Bone marrow (tissue), 2 donors: ENCODE results near the gene TESK1.
"Not testable (repeated sequence)": the region's sequence is repeated elsewhere in the genome, so short reads cannot be mapped to it uniquely, and the experiment has no call there.

Experiments used
- DNase-seq, 2 donors: peaks; one replicate each; lab custom pipeline; 2025; lab: John Stamatoyannopoulos, UW

Gene TESK1

DNA sequence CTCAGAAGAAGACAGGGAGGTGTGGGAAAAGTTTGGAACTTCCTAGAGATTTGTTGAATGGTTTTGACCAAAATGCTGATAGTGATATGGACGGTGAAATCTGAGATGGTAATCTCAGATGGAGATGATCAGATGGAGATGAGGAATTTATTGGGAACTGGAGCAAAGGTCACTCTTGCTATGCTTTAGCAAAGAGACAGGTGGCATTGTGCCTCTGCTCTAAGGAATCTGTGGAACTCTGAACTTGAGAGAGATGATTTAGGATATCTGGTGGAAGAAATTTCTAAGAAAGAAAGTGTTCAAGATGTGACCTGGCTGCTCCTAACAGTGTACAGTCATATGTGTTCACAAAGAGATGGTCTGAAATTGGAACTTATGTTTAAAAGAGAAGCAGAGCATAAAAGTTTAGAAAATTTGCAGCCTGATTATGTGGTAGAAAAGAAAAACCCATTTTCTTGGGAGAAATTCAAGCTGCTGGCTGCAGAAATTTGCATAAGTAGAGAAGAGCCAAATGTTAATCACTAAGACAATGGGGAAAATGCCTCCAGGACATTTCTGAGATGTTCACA lies 25.3 kb upstream of the TESK1 start:
- not testable (repeated sequence) for DNase-seq

GRCh38 chr9:35583521-35583920 lies 21.5 kb upstream of the TESK1 start:
- not testable (repeated sequence) for DNase-seq

GRCh38 chr9:35584681-35585080 lies 20.4 kb upstream of the TESK1 start:
- not testable (repeated sequence) for DNase-seq

DNA sequence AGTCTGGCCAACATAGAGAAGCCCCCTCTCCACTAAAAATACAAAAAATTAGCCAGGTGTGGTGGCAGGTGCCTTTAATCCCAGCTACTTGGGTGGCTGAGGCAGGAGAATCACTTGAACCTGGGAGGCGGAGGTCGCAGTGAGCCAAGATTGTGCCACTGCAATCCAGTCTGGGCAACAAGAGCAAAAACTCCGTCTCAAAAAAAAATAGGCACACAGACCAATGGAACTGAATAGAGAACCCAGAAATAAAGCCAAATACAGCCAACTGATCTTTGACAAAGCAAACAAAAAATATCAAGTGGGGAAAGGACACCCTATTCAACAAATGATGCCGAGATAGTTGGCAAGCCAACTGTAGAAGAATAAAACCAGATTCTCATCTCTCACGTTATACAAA lies 16.6 kb upstream of the TESK1 start:
- DNase-seq = not testable (repeated sequence)

- DNase-seq = no peak
These were observed 11.5 kb upstream of the TESK1 start for GRCh38 chr9:35593581-35593980.

DNA sequence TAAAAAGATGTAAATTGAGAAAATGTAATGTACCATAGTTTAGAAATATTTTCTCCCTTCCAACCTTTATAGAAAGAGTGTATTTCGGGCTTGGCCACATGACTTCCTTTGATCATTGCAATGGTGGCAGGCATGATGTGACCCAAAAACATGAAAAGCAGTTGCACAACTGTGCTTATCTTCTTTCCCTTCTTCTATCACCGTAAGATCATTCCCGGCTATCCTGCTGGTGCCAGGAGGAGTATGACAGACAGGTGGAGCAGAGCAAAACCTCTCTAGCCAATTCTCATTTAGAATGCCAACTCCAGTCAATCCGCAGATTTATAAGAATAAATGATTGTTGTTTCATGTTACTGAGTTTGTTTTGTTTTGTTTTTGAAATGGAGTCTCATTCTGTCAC lies 10.6 kb upstream of the TESK1 start:
- no peak for DNase-seq

DNA sequence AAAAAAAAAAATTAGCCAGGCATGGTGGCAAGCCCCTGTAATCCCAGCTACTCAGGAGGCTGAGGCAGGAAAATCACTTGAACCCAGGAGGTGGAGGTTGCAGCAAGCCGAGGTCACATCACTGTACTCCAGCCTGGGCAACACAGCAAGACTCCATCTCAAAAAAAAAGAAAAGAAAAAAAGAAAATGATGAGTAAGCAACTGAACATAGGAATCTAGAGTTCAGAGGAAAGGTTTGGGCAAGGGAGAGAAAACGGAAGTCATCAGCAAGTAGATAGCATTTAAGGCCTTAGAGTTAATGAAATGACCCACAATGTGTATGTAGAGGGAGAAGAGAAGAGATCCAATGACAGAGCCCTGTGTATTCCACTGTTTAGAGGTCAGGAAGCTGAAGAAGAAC lies 8.2 kb upstream of the TESK1 start:
- DNase-seq = not testable (repeated sequence)

GRCh38 chr9:35598866-35599590 lies 6.0 kb upstream of the TESK1 start:
- no peak for DNase-seq

DNA sequence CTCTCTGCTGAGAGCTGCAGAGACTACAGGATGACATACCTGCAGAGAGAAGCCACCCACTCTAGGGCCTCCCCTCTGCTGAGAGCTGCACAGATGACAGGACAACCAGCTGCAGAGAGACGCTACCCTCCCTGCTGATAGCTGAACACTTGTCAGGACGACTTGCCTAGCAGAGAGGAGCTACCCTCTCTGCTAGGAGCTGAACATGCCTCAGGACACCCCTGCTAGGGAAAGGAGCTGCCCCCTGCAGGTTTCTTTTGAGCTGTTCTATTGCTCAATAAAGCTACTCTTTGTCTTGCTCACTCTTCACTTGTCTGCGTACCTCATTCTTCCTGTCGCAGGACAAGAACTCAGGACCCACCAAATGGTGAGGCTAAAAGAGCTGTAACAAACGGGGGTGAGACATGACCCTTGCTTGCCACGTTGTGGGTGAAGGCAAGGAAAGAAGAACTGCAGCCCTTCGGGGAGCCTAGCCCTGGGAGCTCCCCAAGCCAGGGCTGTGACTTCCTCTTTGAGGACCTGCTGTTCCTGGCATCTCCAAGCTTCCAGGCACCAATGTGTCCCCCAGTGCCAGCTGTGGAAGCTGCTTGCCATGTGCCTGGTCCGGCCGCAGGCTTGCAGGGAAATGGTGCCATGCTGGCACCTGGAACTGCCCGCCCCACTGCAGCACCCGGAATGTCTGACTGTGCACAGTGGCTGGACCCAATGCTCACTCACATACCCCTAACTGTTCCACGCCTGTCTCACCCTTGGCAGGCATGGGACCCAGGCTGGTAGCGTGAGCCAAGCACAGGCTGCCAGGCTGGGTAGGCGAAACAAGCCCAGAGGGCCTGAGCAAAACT lies 5.1 kb upstream of the TESK1 start:
- DNase-seq = no peak

DNA sequence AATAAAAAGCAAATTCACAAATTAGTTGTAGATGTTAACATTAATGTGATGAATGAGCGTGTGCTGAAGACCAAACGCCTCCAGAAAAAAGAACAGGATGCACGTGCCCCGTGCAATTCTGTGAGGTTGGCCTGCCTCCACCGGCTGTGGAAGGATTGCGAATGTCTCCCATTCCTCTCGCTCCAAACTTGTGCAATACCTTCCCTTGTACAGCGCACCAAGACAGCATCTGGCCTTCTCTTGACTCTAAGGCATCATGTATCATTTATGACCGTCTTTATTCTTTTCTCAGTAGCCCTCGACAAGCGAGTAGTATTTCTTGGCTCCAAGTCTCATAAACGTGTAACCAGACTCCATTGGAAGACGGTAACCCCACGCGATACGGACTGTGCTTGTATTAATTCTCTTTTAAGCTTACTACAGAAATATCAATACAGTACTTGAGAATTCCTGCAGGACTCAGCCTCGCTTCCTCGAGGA lies 1.5 kb upstream of the TESK1 start:
- no peak for DNase-seq

- DNase-seq = peak; percentile 91 to 99
These were observed 980 bp upstream of the TESK1 start for GRCh38 chr9:35603986-35604577.

- no peak for DNase-seq
These were observed 482 bp downstream of the TESK1 start for GRCh38 chr9:35605351-35606137.

GRCh38 chr9:35606138-35606504 lies 1.1 kb downstream of the TESK1 start:
- no peak for DNase-seq

GRCh38 chr9:35606726-35607125 lies 1.7 kb downstream of the TESK1 start:
- no peak for DNase-seq

DNA sequence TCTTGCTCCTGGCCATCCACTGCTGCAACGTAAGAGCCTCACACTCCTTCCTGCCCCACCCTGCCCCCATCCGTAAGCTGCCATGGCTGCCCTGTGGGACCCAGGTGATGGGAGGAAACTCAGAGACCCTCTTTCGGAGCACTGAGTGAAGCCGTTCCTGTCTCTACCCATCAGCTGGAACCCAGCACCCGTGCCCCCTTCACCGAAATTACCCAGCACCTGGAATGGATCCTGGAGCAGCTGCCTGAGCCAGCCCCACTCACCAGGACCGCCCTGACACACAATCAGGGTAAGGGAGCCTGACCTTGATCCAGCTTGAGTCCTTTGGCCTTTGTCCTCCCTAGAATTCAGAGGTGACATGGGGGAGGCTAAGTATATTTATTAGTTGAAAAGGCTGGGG lies 3.2 kb downstream of the TESK1 start:
- no peak for DNase-seq

- DNase-seq = no peak
These were observed 4.1 kb downstream of the TESK1 start for GRCh38 chr9:35609001-35609819.

DNA sequence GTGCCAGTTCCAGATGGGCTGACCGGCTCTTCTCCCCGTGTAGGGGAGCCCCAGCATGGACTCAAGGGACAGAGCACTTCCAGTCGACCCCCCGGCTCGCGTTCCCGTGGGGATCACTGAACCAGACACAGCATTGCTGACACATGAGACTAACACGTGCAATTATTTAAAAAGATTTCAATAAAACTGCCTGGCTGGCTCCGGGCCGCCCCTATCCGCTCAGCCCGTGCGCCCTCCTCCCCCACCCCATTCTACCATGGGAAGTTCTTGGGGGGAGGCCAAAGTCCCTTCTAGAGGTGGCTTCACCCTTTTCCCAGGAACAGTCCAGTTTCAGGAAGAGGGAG lies 4.7 kb downstream of the TESK1 start:
- DNase-seq = no peak

DNA sequence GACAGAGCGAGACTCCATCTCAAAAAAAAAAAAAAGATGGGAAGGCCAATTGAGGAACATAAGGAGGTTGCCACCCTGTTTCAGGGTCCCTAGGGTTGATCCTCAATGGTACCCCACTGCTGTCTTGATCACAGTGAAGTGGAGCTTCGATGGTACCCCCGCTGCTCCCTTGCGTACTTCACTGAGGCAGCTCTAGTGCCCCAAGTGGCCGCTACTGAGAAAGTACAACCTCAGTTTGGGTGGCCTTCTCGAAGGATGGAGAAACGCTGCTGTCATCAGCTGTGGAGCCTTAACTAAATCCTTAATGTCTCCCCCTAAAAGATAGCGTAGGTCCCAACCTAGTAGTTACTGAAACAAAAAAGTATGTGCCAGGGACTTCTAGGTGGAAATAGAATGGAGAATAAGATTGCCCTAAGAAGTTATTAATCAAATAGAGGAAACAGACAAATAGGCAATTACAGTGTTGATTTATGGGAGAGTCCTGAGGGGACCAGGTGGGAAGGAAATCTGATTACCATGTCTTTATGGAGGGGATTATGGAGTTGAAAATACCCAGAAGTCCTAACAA lies 6.3 kb downstream of the TESK1 start:
- DNase-seq = peak in 1 of 2 donors; percentile 38

- DNase-seq = not testable (repeated sequence)
These were observed 7.0 kb downstream of the TESK1 start for GRCh38 chr9:35612066-35612465.

DNA sequence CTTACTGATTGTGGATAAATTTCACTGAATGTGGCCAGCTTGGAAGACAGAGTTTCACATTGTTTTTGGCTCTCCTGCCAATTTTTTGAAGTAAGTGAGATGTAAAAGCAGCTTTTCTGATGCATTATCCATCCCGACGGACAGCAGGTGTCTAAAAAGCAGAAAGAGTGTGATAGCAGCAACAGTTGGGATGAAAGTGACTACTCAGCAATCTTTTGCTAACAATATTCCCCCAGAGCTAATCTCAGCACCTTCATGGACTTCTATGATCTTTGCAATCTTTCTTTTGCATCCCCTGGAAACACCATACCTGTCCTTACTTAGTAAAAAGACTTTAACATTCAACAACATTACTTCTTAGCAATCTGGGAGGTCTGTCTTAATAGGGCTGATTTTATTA lies 7.8 kb downstream of the TESK1 start:
- no peak for DNase-seq
